Fibroblast of villous mesenchyme (primary cell): ENCODE measurements around the gene FDXACB1. TPM values are rescaled to one million over a fixed set of nuclear protein-coding genes. Genes with fewer than 3 reads are reported as not detected.

Experiments used
- DNase-seq: peaks from one replicate; pipeline ENCODE4 v3.0.0-alpha.2; 2010; ENCODE audit warnings: low read depth
- H3K4me3 ChIP-seq: 2 replicates; pipeline ENCODE4 v1.5.1; 2011; ENCODE audit warnings: low read depth, mild to moderate bottlenecking, low read length
- CTCF ChIP-seq: IDR thresholded peaks from 2 replicates; pipeline ENCODE4 v1.5.1; 2012; ENCODE audit warnings: low read depth, mild to moderate bottlenecking, low read length; ENCODE audit not compliant: insufficient read depth
- total RNA-seq: library from RNA; depleted of rRNA; stranded (reverse); fragments of >200 nt; gene quantifications from 2 replicates; pipeline ENCODE4 v1.2.3, GENCODE V29; 2012

FDXACB1 gene
- total RNA-seq, 1 donor, result 4.3 TPM

- H3K4me3 ChIP-seq, result peak overlapping the region; percentile 75
- DNase-seq, result no peak
- TF ChIP-seq CTCF, result no peak
These were observed 548 bp downstream of the FDXACB1 start for GRCh38 chr11:111878385-111878848.

- TF ChIP-seq CTCF, result no peak
- H3K4me3 ChIP-seq, result peak overlapping the region; percentile 87
- DNase-seq, result no peak
These were observed 7.2 kb downstream of the FDXACB1 start for GRCh38 chr11:111871693-111872161.

- peak within 1 kb of the TSS; percentile 87 for H3K4me3 ChIP-seq
- DNase-seq, result peak; percentile 81
- peak; percentile 41 for TF ChIP-seq CTCF
These were observed 7.9 kb downstream of the FDXACB1 start, which contains the start of gene ALG9 for GRCh38 chr11:111870886-111871692. Gene ALG9, minus strand, starts transcription at chr11:111871581. Its CDS starts 99 bp downstream, at chr11:111871482.

- no peak for DNase-seq
- H3K4me3 ChIP-seq, result peak overlapping the region; percentile 87
- no peak for TF ChIP-seq CTCF
These were observed 8.5 kb downstream of the FDXACB1 start for GRCh38 chr11:111870522-111870885.

- no peak for TF ChIP-seq CTCF
- H3K4me3 ChIP-seq, result no peak overlapping the region
- no peak for DNase-seq
These were observed 8.9 kb downstream of the FDXACB1 start for GRCh38 chr11:111870113-111870512.

GRCh38 chr11:111860257-111860656 is 18.7 kb downstream of the FDXACB1 start:
- H3K4me3 ChIP-seq, result no peak overlapping the region
- DNase-seq, result no peak
- no peak for TF ChIP-seq CTCF

- DNase-seq, result no peak
- TF ChIP-seq CTCF, result no peak
- H3K4me3 ChIP-seq, result no peak overlapping the region
These were observed 23.5 kb downstream of the FDXACB1 start for GRCh38 chr11:111855506-111855905.
